IPS-20b (cell line): Measurements from ENCODE around the gene CELF5.

Source experiments
- H3K27ac ChIP-seq: one replicate; pipeline ENCODE4 v1.5.1; 2013; ENCODE audit warnings: low read length
- H3K27me3 ChIP-seq: 2 replicates; pipeline ENCODE4 v1.6.1; 2013; ENCODE audit warnings: mild to moderate bottlenecking, low read length, inconsistent platforms; ENCODE audit not compliant: insufficient read depth
- H3K36me3 ChIP-seq: 2 replicates; pipeline ENCODE4 v1.6.1; 2013; ENCODE audit warnings: low read depth, mild to moderate bottlenecking, inconsistent platforms, low read length, moderate library complexity; ENCODE audit not compliant: insufficient read depth
- H3K4me1 ChIP-seq: 2 replicates; pipeline ENCODE4 v1.6.1; 2013; ENCODE audit warnings: mild to moderate bottlenecking, control low read depth, inconsistent platforms, low read length, moderate library complexity; ENCODE audit not compliant: insufficient read depth
- H3K4me3 ChIP-seq: 2 replicates; pipeline ENCODE4 v1.5.1; 2013; ENCODE audit warnings: mild to moderate bottlenecking, low read length, inconsistent platforms
- H3K9ac ChIP-seq: 2 replicates; pipeline ENCODE4 v1.6.1; 2013; ENCODE audit warnings: low read depth, mild to moderate bottlenecking, inconsistent platforms, low read length, moderate library complexity
- H3K9me3 ChIP-seq: 2 replicates; pipeline ENCODE4 v1.6.1; 2013; ENCODE audit warnings: mild to moderate bottlenecking, low read depth, low read length, inconsistent platforms; ENCODE audit not compliant: insufficient read depth

The CELF5 gene

GRCh38 chr19:3238066-3238561 lies 13.7 kb downstream of the CELF5 start:
- H3K4me3 ChIP-seq = no peak overlapping the region
- no peak overlapping the region for H3K27ac ChIP-seq
- H3K9ac ChIP-seq = no peak overlapping the region
- no peaks in the 10 kb centered on the region for H3K27me3 ChIP-seq
- H3K9me3 ChIP-seq = no peaks in the 10 kb centered on the region
- H3K36me3 ChIP-seq = no peaks in the 10 kb centered on the region
- H3K4me1 ChIP-seq = no peaks in the 10 kb centered on the region

- no peaks in the 10 kb centered on the region for H3K27me3 ChIP-seq
- no peaks in the 10 kb centered on the region for H3K36me3 ChIP-seq
- no peaks in the 10 kb centered on the region for H3K9me3 ChIP-seq
- H3K9ac ChIP-seq = no peak overlapping the region
- no peak overlapping the region for H3K27ac ChIP-seq
- no peaks in the 10 kb centered on the region for H3K4me1 ChIP-seq
- H3K4me3 ChIP-seq = no peak overlapping the region
These were observed 14.9 kb downstream of the CELF5 start for GRCh38 chr19:3239367-3239766.

- no peak overlapping the region for H3K27ac ChIP-seq
- no peaks in the 10 kb centered on the region for H3K9me3 ChIP-seq
- no peaks in the 10 kb centered on the region for H3K4me1 ChIP-seq
- H3K9ac ChIP-seq = no peak overlapping the region
- H3K36me3 ChIP-seq = no peaks in the 10 kb centered on the region
- H3K27me3 ChIP-seq = no peaks in the 10 kb centered on the region
- no peak overlapping the region for H3K4me3 ChIP-seq
These were observed 19.6 kb downstream of the CELF5 start for GRCh38 chr19:3243819-3244700.

GRCh38 chr19:3245050-3245449 lies 20.6 kb downstream of the CELF5 start:
- Histone ChIP-seq H3K36me3 (no peaks in the 10 kb centered on the region), H3K9ac (no peak overlapping the region), H3K4me3 (no peak overlapping the region), H3K4me1 (no peaks in the 10 kb centered on the region), H3K27ac (no peak overlapping the region), H3K9me3 (no peaks in the 10 kb centered on the region), H3K27me3 (no peaks in the 10 kb centered on the region)

GRCh38 chr19:3248728-3249326 lies 24.4 kb downstream of the CELF5 start:
- Histone ChIP-seq H3K4me3 (no peak overlapping the region), H3K36me3 (no peaks in the 10 kb centered on the region; the same call in 1 of the 2 replicates)

GRCh38 chr19:3249408-3249807 lies 24.9 kb downstream of the CELF5 start:
- Histone ChIP-seq H3K27ac (no peak overlapping the region), H3K27me3 (no peaks in the 10 kb centered on the region), H3K36me3 (no peaks in the 10 kb centered on the region; the same call in 1 of the 2 replicates), H3K9me3 (peaks cover 2% of the 10 kb centered on the region; the same call in 1 of the 2 replicates), H3K4me1 (no peaks in the 10 kb centered on the region), H3K9ac (no peak overlapping the region), H3K4me3 (no peak overlapping the region)

More at GRCh38 chr19:3248728-3249326, 24.4 kb downstream of the CELF5 start:
- Histone ChIP-seq H3K27ac (no peak overlapping the region), H3K27me3 (no peaks in the 10 kb centered on the region), H3K9ac (no peak overlapping the region), H3K9me3 (peaks cover 2% of the 10 kb centered on the region; the same call in 1 of the 2 replicates), H3K4me1 (no peaks in the 10 kb centered on the region)

GRCh38 chr19:3250675-3251074 lies 26.2 kb downstream of the CELF5 start:
- no peaks in the 10 kb centered on the region; the same call in 1 of the 2 replicates for H3K36me3 ChIP-seq
- peaks cover 2% of the 10 kb centered on the region; the same call in 1 of the 2 replicates for H3K9me3 ChIP-seq
- no peaks in the 10 kb centered on the region for H3K4me1 ChIP-seq
- H3K4me3 ChIP-seq = no peak overlapping the region
- no peaks in the 10 kb centered on the region for H3K27me3 ChIP-seq
- no peak overlapping the region for H3K27ac ChIP-seq
- H3K9ac ChIP-seq = no peak overlapping the region

- no peaks in the 10 kb centered on the region; the same call in 1 of the 2 replicates for H3K36me3 ChIP-seq
- peaks cover 2% of the 10 kb centered on the region; the same call in 1 of the 2 replicates for H3K9me3 ChIP-seq
- H3K27ac ChIP-seq = no peak overlapping the region
- H3K27me3 ChIP-seq = no peaks in the 10 kb centered on the region
- no peak overlapping the region for H3K4me3 ChIP-seq
- no peak overlapping the region for H3K9ac ChIP-seq
- H3K4me1 ChIP-seq = no peaks in the 10 kb centered on the region
These were observed 26.8 kb downstream of the CELF5 start for GRCh38 chr19:3251229-3251628.

- Histone ChIP-seq H3K9me3 (peaks cover 2% of the 10 kb centered on the region; the same call in 1 of the 2 replicates), H3K36me3 (no peaks in the 10 kb centered on the region; the same call in 1 of the 2 replicates), H3K27me3 (no peaks in the 10 kb centered on the region), H3K9ac (no peak overlapping the region), H3K4me1 (no peaks in the 10 kb centered on the region), H3K4me3 (no peak overlapping the region), H3K27ac (no peak overlapping the region)
These were observed 28.2 kb downstream of the CELF5 start for GRCh38 chr19:3252650-3253049.

GRCh38 chr19:3253270-3253669 lies 28.8 kb downstream of the CELF5 start:
- Histone ChIP-seq H3K36me3 (no peaks in the 10 kb centered on the region; the same call in 1 of the 2 replicates), H3K9ac (no peak overlapping the region), H3K4me3 (no peak overlapping the region), H3K4me1 (no peaks in the 10 kb centered on the region), H3K9me3 (peaks cover 2% of the 10 kb centered on the region; the same call in 1 of the 2 replicates), H3K27me3 (no peaks in the 10 kb centered on the region), H3K27ac (no peak overlapping the region)

GRCh38 chr19:3254520-3254919 lies 30.1 kb downstream of the CELF5 start:
- Histone ChIP-seq H3K4me1 (no peaks in the 10 kb centered on the region), H3K27me3 (no peaks in the 10 kb centered on the region), H3K4me3 (no peak overlapping the region), H3K9ac (no peak overlapping the region), H3K27ac (no peak overlapping the region), H3K36me3 (no peaks in the 10 kb centered on the region; the same call in 1 of the 2 replicates), H3K9me3 (peaks cover 2% of the 10 kb centered on the region; the same call in 1 of the 2 replicates)
